ENCODE results near the gene FBXL13.
"Not testable (repeated sequence)": the region's sequence is repeated elsewhere in the genome, so short reads cannot be mapped to it uniquely, and the experiment has no call there.

Gene FBXL13

DNA sequence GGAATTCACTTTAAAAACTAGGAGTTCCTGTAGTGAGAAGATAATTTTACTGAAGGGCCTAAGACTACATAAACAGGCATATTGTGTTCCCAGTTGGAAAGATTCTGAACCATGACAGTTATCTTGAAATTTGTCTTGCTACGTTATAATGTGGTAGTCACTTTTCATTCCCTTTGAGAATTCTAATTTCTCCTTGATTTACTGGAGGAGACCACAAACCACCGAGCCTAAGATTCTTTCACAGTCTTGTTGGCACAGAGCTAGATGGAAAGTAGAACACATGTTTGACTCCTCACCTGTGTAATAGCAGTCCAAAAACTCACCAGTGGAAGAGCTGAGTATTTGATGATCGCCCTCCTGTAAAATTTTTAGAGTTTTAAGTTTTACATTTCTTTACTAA, 5.2 kb upstream of the FBXL13 start:
- no peak for DNase-seq (ENCODE audit: low read depth in 2 of 2)

DNA sequence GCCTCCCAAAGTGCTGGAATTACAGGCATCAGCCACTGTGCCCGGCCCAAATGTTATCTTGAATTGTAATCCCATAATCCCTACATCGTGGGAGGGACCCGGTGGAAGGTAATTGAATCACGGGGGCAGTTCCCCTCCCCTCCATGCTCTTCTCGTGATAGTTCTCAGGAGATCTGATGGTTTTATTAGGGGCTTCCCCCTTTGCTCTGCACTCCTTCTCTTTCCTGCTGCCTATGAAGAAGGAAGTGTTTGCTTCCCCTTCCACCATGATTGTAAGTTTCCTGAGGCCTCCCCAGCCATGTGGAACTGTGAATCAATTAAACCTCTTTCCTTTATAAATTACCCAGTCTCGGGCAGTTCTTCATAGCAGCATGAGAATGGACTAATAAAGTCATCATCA, 3.6 kb upstream of the FBXL13 start:
- DNase-seq (ENCODE audit: low read depth in 2 of 2), result not testable (repeated sequence)

DNA sequence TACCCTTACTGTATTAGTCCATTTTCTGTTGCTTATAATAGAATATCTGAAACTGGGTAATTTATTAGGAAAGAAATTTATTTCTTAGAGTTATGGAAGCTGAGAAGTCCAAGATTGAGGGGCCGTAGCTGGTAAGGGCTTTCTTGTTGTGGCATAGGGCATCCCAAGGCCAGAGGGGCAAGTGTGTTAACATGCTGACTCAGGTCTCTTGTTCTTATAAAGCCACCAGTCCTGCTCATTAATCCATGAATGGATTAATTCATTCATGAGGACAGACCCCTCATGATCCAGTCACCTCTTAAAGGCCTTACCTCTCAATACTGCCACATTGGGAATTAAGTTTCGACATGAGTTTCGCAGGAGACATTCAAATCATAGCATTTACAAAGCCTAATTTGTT, 2.7 kb upstream of the FBXL13 start:
- DNase-seq (ENCODE audit: low read depth in 2 of 2), result no peak

DNA sequence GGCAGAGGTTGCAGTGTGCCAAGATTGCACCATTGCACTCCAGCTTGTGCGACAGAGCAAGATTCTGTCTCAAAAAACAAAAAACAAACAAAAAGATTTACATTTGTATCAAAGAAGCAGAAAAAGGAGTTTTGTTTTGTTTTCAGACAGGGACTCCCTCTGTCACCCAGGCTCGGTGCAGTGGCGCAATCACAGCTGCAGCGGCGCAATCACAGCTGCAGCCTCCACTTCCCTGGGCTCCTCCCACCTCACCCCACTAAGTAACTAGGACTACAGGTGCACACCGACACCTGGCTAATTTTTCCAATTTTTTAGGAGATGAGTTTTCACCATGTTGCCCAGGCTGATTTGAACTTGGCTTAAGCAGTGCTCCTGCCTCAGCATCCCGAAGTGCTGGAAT, 2.2 kb upstream of the FBXL13 start:
- DNase-seq (ENCODE audit: low read depth in 2 of 2), result no peak

DNA sequence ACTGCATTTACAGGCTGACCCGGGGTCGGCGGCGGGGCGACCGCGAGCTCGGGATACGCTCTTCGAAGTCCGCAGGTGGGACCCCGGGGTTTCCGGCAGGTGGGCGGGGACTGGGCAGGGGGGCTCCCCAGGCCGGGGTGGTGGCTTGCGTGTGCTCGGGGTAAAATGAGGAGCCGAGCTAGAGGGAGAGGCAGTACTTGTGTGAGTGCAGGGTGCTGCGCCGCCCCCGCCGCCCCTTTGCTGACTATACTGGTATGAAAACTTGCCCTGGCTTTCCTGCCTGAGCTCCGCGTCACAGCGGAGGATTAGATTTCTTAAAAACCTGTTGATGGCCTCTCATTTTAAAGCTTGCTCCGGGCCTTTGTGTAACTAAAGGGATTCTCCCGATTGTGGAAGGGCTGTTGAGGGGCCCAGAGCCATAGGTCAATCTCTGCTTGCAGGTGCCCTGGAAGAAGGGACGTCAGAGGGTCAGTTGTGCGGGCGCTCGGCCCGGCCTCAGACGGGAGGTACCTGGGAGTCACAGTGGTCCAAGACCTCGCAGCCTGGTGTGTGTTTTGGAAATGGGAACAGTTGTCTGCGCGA, 832 bp upstream of the FBXL13 start:
- peak; percentile 58 to 72 for DNase-seq (ENCODE audit: low read depth in 2 of 2)

DNA sequence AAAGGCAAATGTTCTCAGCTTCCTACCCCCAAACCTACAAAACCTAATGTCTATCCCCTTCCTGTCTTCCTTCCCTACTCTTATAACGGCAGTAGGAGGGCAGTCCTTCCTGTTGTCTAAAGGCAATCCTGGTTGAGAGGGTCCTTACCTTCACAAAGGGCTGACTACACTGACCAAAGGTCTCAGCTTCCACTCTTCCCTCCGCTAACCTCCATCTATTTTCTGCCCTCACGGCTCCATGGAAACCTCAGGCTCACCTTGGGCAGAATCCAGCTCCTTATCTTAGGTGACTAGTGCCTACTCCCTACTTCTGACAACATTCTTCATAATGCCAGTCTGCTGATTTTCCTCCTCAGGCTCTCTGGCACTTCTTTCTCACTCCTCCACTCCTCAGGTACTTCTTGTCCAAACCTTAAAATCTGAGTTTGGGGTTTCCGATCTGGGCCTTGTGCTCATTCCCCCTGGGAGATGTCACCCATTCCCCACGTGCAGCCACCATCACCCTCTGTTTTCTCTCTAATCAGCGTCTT, 542 bp downstream of the FBXL13 start:
- DNase-seq (ENCODE audit: low read depth in 2 of 2), result no peak

DNA sequence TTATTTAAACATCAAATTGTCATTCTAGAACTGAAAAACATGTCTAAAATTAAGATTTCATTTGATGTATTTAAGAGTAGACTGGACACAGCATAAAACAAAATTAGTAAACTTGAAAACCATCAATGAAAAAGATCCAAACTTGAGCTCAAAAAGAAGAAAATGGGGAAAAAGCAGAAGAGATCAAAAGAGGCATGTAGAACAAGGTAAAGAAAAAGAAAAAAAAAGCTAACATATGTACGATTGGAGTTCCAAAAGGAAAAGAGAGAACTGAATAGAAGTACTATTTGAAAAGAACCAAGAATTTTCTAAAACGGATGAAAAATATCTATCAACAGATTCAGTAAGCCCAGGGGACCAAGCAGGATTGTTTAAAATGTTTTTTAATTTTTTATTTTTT, 3.6 kb downstream of the FBXL13 start:
- no peak for DNase-seq (ENCODE audit: low read depth in 2 of 2)

DNA sequence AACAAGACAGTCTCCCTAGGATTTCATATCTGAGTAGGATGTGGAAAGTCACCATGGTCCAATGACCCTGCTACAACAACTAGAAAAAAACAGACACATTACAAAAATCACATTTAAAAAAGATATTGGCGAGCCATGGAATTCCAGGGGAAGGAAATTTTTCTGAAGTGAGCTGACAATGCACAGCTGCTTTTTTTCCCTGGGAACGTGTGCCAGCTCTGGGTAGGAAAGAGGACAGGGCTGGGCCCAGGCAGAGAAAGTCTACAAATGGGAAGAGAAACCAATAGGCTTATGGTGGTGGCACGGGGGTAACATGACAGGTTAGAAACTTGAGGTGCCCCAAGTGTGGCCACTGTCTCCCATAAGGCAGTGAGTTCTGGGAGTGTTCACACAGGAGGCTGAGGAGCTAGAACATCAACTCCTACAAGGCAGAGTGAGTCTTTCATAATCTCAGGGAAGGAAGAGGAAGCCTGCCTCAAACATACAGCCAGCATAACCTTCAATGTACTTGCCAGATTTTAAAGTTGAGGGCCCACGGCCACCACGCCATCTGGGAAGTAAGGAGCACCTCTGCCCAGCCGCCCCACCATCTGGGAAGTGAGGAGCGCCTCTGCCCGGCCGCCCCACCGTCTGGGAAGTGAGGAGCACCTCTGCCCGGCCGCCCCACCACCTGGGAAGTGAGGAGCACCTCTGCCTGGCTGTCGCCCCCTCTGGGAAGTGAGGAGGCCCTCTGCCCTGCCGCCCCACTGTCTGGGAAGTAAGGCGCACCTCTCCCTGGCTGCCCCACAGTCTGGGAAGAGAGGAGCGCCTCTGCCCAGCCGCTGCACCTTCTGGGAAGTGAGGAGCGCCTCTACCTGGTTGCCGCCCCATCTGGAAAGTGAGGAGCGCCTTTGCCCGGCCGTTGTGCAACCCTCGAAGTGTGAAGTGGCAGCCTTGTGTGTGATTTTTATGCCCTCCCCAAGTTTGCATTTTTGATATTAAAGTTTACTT, 5.9 kb downstream of the FBXL13 start:
- DNase-seq (ENCODE audit: low read depth in 2 of 2), result no peak

DNA sequence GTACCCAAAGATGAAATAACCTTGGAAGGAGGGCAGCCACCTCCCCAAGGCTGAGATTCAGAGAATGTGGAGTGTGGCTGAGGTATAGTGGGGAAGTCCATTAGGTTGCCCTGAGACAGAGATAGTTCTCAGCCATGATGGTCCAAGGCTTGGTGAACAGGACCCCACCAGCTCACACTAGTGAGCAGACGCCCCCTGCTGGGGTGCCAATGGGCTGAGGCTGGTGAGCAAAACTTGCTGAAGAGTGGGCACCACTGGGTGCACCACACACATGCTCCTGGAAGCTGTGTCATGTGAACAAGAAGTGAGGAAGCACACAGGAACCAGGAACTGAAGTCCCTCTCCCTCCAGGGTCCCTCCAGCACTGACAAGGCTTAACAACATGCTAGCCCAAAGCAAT, 8.9 kb downstream of the FBXL13 start:
- peak; percentile 36 to 47 for DNase-seq (ENCODE audit: low read depth in 2 of 2)

DNA sequence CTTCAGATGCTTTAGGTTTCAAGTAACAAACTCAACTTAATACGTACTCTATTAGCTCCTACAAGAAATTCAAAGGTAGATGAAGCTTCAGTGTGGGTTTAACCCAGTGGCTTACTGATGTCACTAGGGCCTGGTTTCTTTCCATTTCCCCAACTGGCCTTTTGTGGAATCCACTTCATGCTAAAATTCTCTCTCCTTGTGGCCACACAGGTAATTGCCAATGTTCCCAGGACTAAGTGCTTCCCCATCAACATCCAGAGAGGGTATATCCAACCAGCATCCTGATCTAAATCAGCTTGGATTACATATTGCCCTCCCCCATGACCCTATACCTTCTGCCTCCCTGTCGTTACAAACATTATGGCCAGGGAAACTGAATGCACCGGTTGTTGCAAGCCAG, 10.7 kb downstream of the FBXL13 start:
- no peak for DNase-seq (ENCODE audit: low read depth in 2 of 2)

DNA sequence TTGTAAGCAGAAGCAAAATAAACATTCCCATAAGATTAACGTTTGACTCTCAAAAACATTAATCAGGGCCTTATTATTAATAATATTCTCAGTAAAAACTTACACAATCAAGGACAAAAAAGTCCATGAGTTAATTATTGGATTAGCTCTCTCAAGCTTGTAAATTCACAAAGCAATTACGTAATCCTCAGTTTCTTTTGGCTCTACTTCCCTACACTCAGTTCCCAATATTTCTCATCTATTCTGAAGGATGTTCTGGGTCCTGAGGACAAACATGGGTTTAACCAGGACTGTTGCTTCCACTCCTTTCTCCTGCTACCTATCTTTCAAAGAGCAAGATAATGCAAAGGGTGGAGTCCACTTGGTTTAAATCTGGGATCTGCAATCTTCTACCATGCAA, 15.1 kb downstream of the FBXL13 start:
- no peak for DNase-seq (ENCODE audit: low read depth in 2 of 2)

DNA sequence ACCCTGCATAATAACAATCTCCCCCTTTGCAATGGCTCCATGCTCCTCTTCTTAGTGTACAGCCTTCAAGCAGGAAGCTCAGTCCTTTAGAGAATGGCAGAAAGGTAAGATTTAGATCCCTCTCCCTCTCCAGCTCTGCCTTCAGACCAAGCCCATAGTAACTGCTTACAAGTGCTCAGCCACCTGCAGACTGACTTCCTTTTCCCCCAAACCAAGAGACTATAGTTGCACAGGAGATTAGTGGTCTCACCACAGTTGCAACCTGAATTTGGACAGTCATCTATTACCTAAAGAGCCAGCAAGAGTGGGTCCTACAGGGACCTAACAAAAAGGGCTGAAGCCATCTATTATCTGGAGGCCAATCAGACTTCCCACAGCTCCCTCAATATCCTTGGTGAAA, 16.5 kb downstream of the FBXL13 start:
- no peak for DNase-seq (ENCODE audit: low read depth in 2 of 2)

DNA sequence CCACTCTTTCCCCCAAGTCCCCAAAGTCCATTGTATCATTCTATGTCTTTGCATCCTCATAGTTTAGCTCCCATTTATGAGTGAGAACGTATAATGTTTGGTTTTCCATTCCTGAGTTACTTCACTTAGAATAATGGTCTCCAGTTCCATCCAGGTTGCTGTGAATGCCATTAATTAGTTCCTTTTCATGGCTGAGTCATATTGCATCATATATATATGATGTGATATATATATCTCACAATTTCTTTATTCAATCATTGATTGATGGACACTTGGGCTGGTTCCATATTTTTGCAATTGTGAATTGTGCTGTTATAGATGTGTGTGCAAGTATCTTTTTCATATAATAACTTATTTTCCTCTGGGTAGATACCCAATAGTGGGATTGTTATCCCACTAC, 18.6 kb downstream of the FBXL13 start:
- not testable (repeated sequence) for DNase-seq (ENCODE audit: low read depth in 2 of 2)

DNA sequence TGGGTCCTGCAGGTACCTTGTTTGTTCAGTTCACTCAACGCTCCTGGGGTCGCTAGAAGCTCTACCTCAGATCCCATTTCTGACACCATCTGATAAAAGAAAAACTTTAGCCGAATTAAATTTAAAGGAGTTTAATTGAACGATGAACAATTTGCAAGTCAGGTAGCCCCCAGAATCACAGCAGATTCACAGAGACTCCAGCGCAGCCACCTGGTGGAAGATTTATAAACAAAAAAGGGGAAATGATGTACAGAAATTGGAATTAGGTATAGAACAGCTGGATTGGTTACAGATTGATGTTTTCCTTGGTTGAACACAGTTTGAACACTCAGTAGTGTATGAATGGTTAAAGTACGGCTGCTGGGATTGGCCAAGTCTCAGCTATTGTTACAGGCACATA, 23.1 kb downstream of the FBXL13 start:
- no peak for DNase-seq (ENCODE audit: low read depth in 2 of 2)

DNA sequence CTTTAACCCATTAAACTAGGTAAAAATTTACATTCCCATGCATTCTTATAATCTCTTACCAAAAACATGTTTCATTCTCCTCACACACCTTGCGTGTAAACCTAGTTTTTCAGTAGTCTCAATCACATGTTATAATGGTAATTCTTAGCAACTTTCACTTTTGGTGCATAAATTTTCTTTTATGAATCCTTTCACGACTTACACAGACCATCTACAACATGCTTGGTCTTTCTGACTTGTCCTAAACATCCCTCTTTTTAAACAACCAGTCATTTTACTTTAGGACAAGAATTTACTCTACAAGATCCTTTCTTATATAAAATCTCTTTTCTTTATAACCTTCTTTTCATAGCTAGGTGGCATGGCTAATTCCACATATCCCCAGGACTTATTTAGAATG, 25.8 kb downstream of the FBXL13 start:
- DNase-seq (ENCODE audit: low read depth in 2 of 2), result no peak

DNA sequence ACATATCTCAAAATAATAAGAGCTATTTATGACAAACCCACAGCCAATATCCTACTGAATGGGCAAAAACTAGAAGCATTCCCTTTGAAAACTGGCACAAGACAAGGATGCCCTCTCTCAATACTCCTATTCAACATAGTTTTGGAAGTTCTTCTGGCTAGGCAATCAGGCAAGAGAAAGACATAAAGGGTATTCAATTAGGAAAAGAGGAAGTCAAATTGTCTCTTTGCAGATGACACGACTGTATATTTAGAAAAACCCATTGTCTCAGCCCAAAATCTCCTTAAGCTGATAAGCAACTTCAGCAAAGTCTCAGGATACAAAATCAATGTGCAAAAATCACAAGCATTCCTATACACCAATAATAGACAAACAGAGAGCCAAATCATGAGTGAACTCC, 32.8 kb downstream of the FBXL13 start:
- DNase-seq (ENCODE audit: low read depth in 2 of 2), result not testable (repeated sequence)

DNA sequence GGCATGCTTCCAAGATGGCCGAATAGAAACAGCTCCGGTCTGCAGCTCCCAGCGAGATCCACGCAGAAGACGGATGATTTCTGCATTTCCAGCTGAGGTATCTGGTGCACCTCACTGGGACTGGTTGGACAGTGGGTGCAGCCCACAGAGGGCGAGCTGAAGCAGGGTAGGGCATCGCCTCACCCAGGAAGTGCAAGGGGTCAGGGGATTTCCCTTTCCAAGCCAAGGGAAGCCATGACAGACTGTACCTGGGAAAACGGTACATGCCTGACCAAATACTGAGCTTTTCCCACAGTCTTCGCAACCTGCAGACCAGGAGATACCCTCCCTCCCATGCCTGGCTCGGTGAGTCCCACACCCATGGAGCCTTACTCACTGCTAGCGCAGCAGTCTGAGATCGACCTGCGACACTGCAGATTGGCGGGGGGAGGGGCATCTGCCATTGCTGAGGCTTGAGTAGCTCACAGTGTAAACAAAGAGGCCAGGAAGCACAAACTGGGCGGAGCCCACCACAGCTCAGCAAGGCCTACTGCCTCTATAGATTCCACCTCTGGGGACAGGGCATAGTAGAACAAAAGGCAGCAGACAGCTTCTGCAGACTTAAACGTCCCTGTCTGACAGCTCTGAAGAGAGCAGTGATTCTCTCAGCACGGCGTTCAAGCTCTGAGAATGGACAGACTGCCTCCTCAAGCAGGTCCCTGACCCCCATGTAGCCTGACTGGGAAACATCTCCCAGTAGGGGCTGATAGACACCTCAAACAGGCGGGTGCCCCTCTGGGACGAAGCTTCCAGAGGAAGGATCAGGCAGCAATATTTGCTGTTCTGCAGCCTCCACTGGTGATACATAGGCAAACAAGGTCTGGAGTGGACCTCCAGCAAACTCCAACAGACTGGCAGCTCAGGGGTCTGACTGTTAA, 36.5 kb downstream of the FBXL13 start:
- not testable (repeated sequence) for DNase-seq (ENCODE audit: low read depth in 2 of 2)

DNA sequence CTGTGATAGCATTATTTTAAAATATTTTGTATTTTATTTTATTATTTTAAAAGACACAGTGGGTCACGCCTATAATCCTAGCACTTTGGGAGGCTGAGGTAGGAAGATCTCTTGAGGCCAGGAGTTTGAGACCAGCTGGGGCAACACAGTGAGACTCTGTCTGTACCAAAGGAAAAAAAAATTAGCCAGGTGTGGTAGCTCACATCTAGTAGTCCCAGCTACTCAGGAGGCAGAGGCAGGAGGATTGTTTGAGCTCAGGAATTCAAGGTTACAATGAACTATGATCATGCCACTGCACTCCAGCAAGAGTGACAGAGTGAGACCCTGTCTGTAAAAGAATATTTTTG, 37.1 kb downstream of the FBXL13 start:
- no peak for DNase-seq (ENCODE audit: low read depth in 2 of 2)

DNA sequence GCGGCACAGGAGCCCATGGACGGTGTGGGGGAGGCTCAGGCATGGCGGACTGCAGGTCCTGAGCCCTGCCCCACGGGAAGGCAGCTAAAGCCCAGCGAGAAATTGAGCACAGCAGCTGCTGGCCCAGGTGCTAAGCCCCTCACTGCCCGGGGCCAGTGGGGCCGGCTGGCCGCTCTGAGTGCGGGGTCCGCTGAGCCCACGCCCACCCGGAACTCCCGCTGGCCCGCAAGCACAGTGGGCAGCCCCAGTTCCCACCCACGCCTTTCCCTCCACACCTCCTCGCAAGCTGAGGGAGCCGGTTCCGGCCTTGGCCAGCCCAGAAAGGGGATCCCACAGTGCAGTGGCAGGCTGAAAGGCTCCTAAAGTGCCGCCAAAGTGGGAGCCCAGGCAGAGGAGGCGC, 40.3 kb downstream of the FBXL13 start:
- DNase-seq (ENCODE audit: low read depth in 2 of 2), result not testable (repeated sequence)

DNA sequence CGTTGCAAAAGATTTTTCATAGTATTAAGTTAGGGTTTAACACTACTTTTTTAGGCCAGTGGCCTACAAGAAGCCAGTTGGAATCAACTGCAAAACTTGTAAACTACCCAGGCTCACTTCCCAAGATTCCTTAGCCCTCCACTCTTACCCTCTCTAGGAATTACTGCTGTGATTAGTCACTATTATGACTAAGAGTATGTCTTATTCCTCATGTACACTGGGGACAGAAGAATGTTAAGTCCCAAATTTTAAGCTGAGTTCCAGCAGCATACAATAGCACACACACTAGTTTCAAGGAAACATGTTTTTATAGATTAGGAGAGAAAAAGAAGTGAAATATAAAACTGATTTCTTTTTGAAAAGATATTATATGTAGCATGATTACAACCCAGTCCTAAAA, 42.8 kb downstream of the FBXL13 start:
- DNase-seq (ENCODE audit: low read depth in 2 of 2), result no peak

DNA sequence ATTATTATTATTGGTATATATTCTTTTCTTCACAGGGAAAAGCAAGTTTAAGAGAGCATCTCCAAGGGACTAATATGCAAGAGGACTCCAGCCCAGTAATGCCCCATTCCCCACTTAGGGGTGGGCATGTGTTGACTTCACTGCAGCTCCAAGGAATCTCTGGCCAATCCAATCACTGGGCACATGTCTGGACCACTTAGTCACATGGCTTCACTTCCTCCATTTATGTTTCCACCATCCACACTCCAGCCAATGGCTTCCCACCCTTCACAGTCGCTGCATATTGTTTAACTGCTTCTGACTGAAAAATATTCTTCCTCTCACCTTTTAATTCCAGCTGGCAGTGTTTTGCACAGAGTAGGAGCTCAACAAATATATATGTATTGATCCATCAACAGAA, 43.6 kb downstream of the FBXL13 start:
- no peak for DNase-seq (ENCODE audit: low read depth in 2 of 2)

DNA sequence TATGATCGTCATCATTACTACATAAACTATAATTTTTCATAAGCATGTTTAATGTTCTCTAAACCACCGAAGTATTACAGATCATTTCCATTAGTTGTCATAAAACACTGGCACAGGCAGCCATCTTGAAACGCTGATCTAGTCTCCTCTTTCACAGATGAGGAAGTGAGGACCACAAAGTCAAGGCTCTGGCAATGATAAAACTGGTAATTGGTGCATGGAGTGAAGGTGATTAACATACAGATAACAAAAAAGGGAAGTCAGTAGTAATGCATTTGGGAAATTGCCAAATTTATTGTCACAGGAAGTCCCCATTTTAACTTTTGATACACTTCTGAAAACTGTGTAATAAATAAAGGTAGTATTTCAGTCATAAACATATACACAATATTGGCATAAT, 49.3 kb downstream of the FBXL13 start:
- no peak for DNase-seq (ENCODE audit: low read depth in 2 of 2)
